H1 (cell line): ENCODE data around the gene ENTPD1. TPM values are rescaled to one million over a fixed set of nuclear protein-coding genes. Genes with fewer than 3 reads are reported as not detected.

Experiments used
- CTCF ChIA-PET: fragments of 300-600 bp; sonication (Branson Sonifier 250); formaldehyde crosslinking; loops from one replicate; lab custom pipeline; 2021; ENCODE audit not compliant: partially characterized antibody; lab: Charles Lee
- POLR2A ChIA-PET: fragments of 300-600 bp; sonication (Branson Sonifier 250); formaldehyde crosslinking; loops from one replicate; lab custom pipeline; 2021; ENCODE audit warnings: inconsistent platforms; ENCODE audit not compliant: partially characterized antibody; lab: Charles Lee
- DNase-seq, 2 experiments: peaks; one replicate each; pipeline versions ENCODE4 v3.0.0 to v3.0.0-alpha.2; 2010 to 2022; ENCODE audit warnings: low spot score in 2 of 2, low read depth in 1 of 2, mixed read lengths in 1 of 2
- FAIRE-seq: peaks from 2 replicates; lab custom pipeline; 2011; peaks lifted over from hg19 to GRCh38; lab: Jason Lieb, UNC
- H2AFZ ChIP-seq: 2 replicates; pipeline ENCODE4 v1.8.1; 2012; ENCODE audit warnings: low read length, inconsistent platforms
- H2AK5ac ChIP-seq: 2 replicates; pipeline ENCODE4 v1.6.1; 2013; ENCODE audit warnings: low read depth, low read length
- H2BK120ac ChIP-seq: replicated peaks from 2 replicates; pipeline ENCODE3; 2013; ENCODE audit warnings: low read depth, low read length, inconsistent platforms
- H2BK12ac ChIP-seq: 2 replicates; pipeline ENCODE4 v1.6.1; 2013; ENCODE audit warnings: low read depth, low read length
- H2BK15ac ChIP-seq: 2 replicates; pipeline ENCODE4 v1.6.1; 2013; ENCODE audit warnings: low read length
- H2BK20ac ChIP-seq: 2 replicates; pipeline ENCODE4 v1.6.1; 2013; ENCODE audit warnings: low read length
- H2BK5ac ChIP-seq: 2 replicates; pipeline ENCODE4 v1.6.1; 2013; ENCODE audit warnings: low read depth, low read length
- H3K14ac ChIP-seq: 2 replicates; pipeline ENCODE4 v1.6.1; 2013; ENCODE audit warnings: inconsistent platforms; ENCODE audit not compliant: insufficient read length
- H3K18ac ChIP-seq: 2 replicates; pipeline ENCODE4 v1.6.1; 2013; ENCODE audit warnings: low read length; ENCODE audit errors: extremely low read depth
- H3K23ac ChIP-seq: 2 replicates; pipeline ENCODE4 v1.6.1; 2013; ENCODE audit warnings: inconsistent platforms; ENCODE audit not compliant: insufficient read length
- H3K23me2 ChIP-seq: 2 replicates; pipeline ENCODE4 v1.6.1; 2013; ENCODE audit warnings: low read depth, low read length
- H3K27ac ChIP-seq: 2 replicates; pipeline ENCODE4 v1.6.1; 2011; ENCODE audit warnings: low read depth, low read length, inconsistent platforms
- H3K27me3 ChIP-seq, 4 experiments: replicated peaks in 1 of 4; 1 replicate in 1 of 4; 2 replicates in 3 of 4; pipeline versions ENCODE4 v1.6.1 to v1.8.1; 2011 to 2013; ENCODE audit warnings: low read length in 3 of 4, mild to moderate bottlenecking in 3 of 4, inconsistent platforms in 2 of 4, mixed read lengths in 2 of 4, moderate library complexity in 1 of 4; ENCODE audit not compliant: control insufficient read depth in 3 of 4, insufficient read depth in 3 of 4; ENCODE audit errors: extremely low read depth in 1 of 4
- H3K36me3 ChIP-seq, 4 experiments: 2 replicates each; pipeline versions ENCODE4 v1.6.1 to v1.8.1; 2011 to 2013; ENCODE audit warnings: mild to moderate bottlenecking in 4 of 4, low read length in 3 of 4, moderate library complexity in 2 of 4, control low read depth in 1 of 4, inconsistent platforms in 1 of 4; ENCODE audit not compliant: insufficient read depth in 4 of 4, control insufficient read depth in 2 of 4
- H3K4ac ChIP-seq: replicated peaks from 2 replicates; pipeline ENCODE3; 2013; ENCODE audit warnings: low read length, low read depth, mixed read lengths, inconsistent platforms; ENCODE audit not compliant: insufficient read length
- H3K4me1 ChIP-seq, 4 experiments: replicated peaks in 1 of 4; 1 replicate in 1 of 4; 2 replicates in 3 of 4; pipeline versions ENCODE4 v1.6.1 to v1.8.1; 2011 to 2013; ENCODE audit warnings: low read length in 3 of 4, inconsistent platforms in 2 of 4, mixed read lengths in 1 of 4; ENCODE audit not compliant: insufficient read depth in 4 of 4, control insufficient read depth in 3 of 4
- H3K4me2 ChIP-seq, 2 experiments: 2 replicates each; pipeline versions ENCODE4 v1.6.1 to v1.8.1; 2011 to 2013; ENCODE audit warnings: low read depth in 2 of 2, low read length in 2 of 2, control low read depth in 1 of 2, inconsistent platforms in 1 of 2, mild to moderate bottlenecking in 1 of 2; ENCODE audit not compliant: insufficient read depth in 1 of 2
- H3K4me3 ChIP-seq, 4 experiments: fragments of 200-600, 300-600 bp in 1 of 4; sonication (generic), shearing (Covaris generic), sonication (Bioruptor Twin) in 1 of 4; 2 replicates each; pipeline versions ENCODE4 v1.5.1 to v1.8.1; 2011 to 2016; ENCODE audit warnings: low read length in 4 of 4, low read depth in 3 of 4, control low read depth in 2 of 4, inconsistent platforms in 2 of 4, mild to moderate bottlenecking in 2 of 4, mixed read lengths in 1 of 4, moderate library complexity in 1 of 4; ENCODE audit not compliant: insufficient read depth in 2 of 4; ENCODE audit errors: extremely low read depth in 1 of 4
- H3K56ac ChIP-seq: replicated peaks from 2 replicates; pipeline ENCODE3; 2013; ENCODE audit warnings: low read depth, mild to moderate bottlenecking, mixed read lengths, low read length, inconsistent platforms; ENCODE audit not compliant: insufficient read length
- H3K79me1 ChIP-seq: 2 replicates; pipeline ENCODE4 v1.6.1; 2013; ENCODE audit warnings: low read depth, low read length, control low read depth
- H3K79me2 ChIP-seq, 2 experiments: 2 replicates each; pipeline versions ENCODE4 v1.6.1 to v1.8.1; 2012 to 2013; ENCODE audit warnings: low read length in 2 of 2, mild to moderate bottlenecking in 2 of 2, inconsistent platforms in 1 of 2; ENCODE audit not compliant: insufficient read depth in 2 of 2, control insufficient read depth in 1 of 2
- H3K9ac ChIP-seq, 4 experiments: replicated peaks in 1 of 4; 1 replicate in 1 of 4; 2 replicates in 3 of 4; pipeline versions ENCODE4 v1.6.1 to v1.8.1; 2011 to 2013; ENCODE audit warnings: low read depth in 3 of 4, low read length in 3 of 4, control low read depth in 2 of 4, mild to moderate bottlenecking in 2 of 4, moderate library complexity in 2 of 4, inconsistent platforms in 1 of 4; ENCODE audit errors: extremely low read depth in 1 of 4
- H3K9me3 ChIP-seq, 2 experiments: 2 replicates each; pipeline versions ENCODE4 v1.6.1 to v1.8.1; 2012 to 2013; ENCODE audit warnings: mild to moderate bottlenecking in 2 of 2, moderate library complexity in 2 of 2, control low read depth in 1 of 2, inconsistent platforms in 1 of 2, low read depth in 1 of 2, low read length in 1 of 2, mixed read lengths in 1 of 2; ENCODE audit not compliant: insufficient read depth in 2 of 2
- H4K20me1 ChIP-seq, 2 experiments: replicated peaks in 1 of 2; 2 replicates each; pipeline versions ENCODE3 to v1.8.1; 2011 to 2013; ENCODE audit warnings: inconsistent platforms in 2 of 2, low read length in 2 of 2, mild to moderate bottlenecking in 1 of 2; ENCODE audit not compliant: insufficient read depth in 2 of 2, control insufficient read depth in 1 of 2
- H4K5ac ChIP-seq: 2 replicates; pipeline ENCODE4 v1.6.1; 2013; ENCODE audit warnings: low read length, low read depth, mixed read lengths, inconsistent platforms; ENCODE audit not compliant: insufficient read length
- H4K8ac ChIP-seq: 2 replicates; pipeline ENCODE4 v1.8.0; 2013; ENCODE audit warnings: mild to moderate bottlenecking, moderate library complexity, low read length, inconsistent platforms; ENCODE audit not compliant: insufficient read depth; ENCODE audit errors: extremely low read depth
- H4K91ac ChIP-seq: replicated peaks from 2 replicates; pipeline ENCODE3; 2013; ENCODE audit warnings: low read length, mixed read lengths, inconsistent platforms; ENCODE audit not compliant: insufficient read length
- BRCA1 ChIP-seq: IDR thresholded peaks from 2 replicates; pipeline ENCODE4 v1.6.1; 2012; ENCODE audit warnings: low read depth, low read length, improper control_type of control experiment
- EGR1 ChIP-seq: IDR thresholded peaks from 2 replicates; pipeline ENCODE4 v1.6.1; 2011; ENCODE audit warnings: low read depth, low read length, borderline replicate concordance
- MAX ChIP-seq: IDR thresholded peaks from 2 replicates; pipeline ENCODE4 v1.6.1; 2012; ENCODE audit warnings: inconsistent platforms
- RBBP5 ChIP-seq: IDR thresholded peaks from 2 replicates; pipeline ENCODE4 v1.7.1; 2012; ENCODE audit warnings: low read depth, mild to moderate bottlenecking, inconsistent platforms, low read length, moderate library complexity, borderline replicate concordance
- TAF1 ChIP-seq: IDR thresholded peaks from 2 replicates; pipeline ENCODE4 v1.6.1; 2011; ENCODE audit warnings: mild to moderate bottlenecking, low read depth, low read length
- TCF12 ChIP-seq: IDR thresholded peaks from 2 replicates; pipeline ENCODE4 v1.6.1; 2011; ENCODE audit warnings: low read depth, mild to moderate bottlenecking, low read length
- WGBS, 2 experiments: shearing (Covaris generic) in 1 of 2; methylation state at CpG; one replicate each; pipeline versions ENCODE4 v1.1.6 to v1.1.7; 2013 to 2015; ENCODE audit warnings: low lambda C conversion rate in 2 of 2, mixed read lengths in 2 of 2, inconsistent platforms in 1 of 2, low coverage in 1 of 2, missing lambda C conversion rate in 1 of 2; ENCODE audit not compliant: insufficient replicate concordance in 2 of 2, insufficient coverage in 1 of 2, insufficient read length in 1 of 2; ENCODE audit errors: extremely low coverage in 1 of 2, missing lambda C conversion rate in 1 of 2; 5-methylcytosine and 5-hydroxymethylcytosine counted together
- polyA plus RNA-seq, 7 experiments: library from polyadenylated mRNA; depleted of rRNA in 3 of 7; stranded (reverse) in 5 of 7; unstranded in 2 of 7; fragments of >200 nt in 5 of 7; fragments of 200-250 nt in 2 of 7; gene quantifications; 1 replicate in 5 of 7; 2 replicates in 1 of 7; 4 replicates in 1 of 7; pipeline versions ENCODE4 v1.2.1 to v1.2.3, GENCODE V29; 2011 to 2013; ENCODE audit warnings: missing spikeins in 2 of 7, mixed read lengths in 2 of 7
- total RNA-seq: library from RNA; stranded (reverse); fragmentation: NEBNext Ultra II Directional; extraction: Animal tissue kit (Norgen Biotek cat#: 25700); gene quantifications from 2 replicates; pipeline ENCODE4 v1.2.1, GENCODE V29; 2021

Gene ENTPD1
- total and polyA plus RNA-seq, 2 of the 8 experiments (the other 6 are each of a cell fraction or from before 2014, with no cell fraction given), result 2.2 to 2.5 TPM

DNA sequence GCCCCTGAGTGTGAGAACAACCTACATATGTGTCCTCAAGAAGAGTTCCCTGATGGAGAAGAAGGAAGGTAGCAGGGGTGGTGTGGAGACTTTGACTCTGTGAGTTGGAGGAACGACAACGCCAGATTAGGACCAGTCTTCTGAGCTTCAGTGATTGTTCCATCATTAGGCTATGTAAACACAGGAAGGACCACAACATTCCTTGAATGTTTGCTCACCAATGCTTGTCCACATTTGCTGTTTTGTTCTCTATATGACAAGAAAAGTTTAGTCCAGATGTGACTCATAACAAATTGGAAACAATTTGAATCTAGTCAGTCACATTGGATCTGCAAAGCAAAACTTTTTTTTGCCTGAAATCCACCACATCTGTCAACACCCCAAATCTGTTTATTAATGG lies 62.7 kb downstream of the ENTPD1 start:
- Histone ChIP-seq H3K56ac (no peak overlapping the region), H2AFZ (no peak overlapping the region), H4K20me1 (no peaks in the 10 kb centered on the region), H3K23me2 (no peaks in the 10 kb centered on the region), H3K23ac (no peak overlapping the region), H4K8ac (no peak overlapping the region), H4K91ac (no peak overlapping the region), H3K18ac (no peak overlapping the region), H3K27me3 (no peaks in the 10 kb centered on the region), H3K79me1 (no peaks in the 10 kb centered on the region), H3K79me2 (no peaks in the 10 kb centered on the region), H3K27ac (no peak overlapping the region), H3K4me1 (no peaks in the 10 kb centered on the region), H4K5ac (no peak overlapping the region), H3K14ac (no peak overlapping the region), H2BK5ac (no peak overlapping the region), H2BK15ac (no peak overlapping the region), H3K36me3 (no peaks in the 10 kb centered on the region), H3K4ac (no peak overlapping the region), H3K4me2 (no peak overlapping the region), H2AK5ac (no peak overlapping the region), H3K9me3 (no peaks in the 10 kb centered on the region), H3K9ac (no peak overlapping the region), H2BK120ac (no peak overlapping the region), H2BK20ac (no peak overlapping the region), H3K4me3 (no peak overlapping the region), H2BK12ac (no peak overlapping the region)
- CTCF ChIA-PET, result interaction anchor here (1.2 to 3.1 kb wide), 3 partner anchors 9 to 125 kb away, joined by 3 to 15 read pairs (median 10); partner anchors contain the start of gene TCTN3
- WGBS, 2 experiments, result 95% methylated on average over 2 of the region's 2 CpGs; no CpG with 5 or more reads in 1 of the 2 experiments
- no peak for DNase-seq
- no peak for FAIRE-seq
- POLR2A ChIA-PET, result no interaction called here
- TF ChIP-seq BRCA1 (no peak), TCF12 (no peak), MAX (no peak), EGR1 (no peak), RBBP5 (no peak), TAF1 (no peak)
